ENCODE results near the gene METTL8.
"Not testable (repeated sequence)": the region's sequence is repeated elsewhere in the genome, so short reads cannot be mapped to it uniquely, and the experiment has no call there.

Gene METTL8

DNA sequence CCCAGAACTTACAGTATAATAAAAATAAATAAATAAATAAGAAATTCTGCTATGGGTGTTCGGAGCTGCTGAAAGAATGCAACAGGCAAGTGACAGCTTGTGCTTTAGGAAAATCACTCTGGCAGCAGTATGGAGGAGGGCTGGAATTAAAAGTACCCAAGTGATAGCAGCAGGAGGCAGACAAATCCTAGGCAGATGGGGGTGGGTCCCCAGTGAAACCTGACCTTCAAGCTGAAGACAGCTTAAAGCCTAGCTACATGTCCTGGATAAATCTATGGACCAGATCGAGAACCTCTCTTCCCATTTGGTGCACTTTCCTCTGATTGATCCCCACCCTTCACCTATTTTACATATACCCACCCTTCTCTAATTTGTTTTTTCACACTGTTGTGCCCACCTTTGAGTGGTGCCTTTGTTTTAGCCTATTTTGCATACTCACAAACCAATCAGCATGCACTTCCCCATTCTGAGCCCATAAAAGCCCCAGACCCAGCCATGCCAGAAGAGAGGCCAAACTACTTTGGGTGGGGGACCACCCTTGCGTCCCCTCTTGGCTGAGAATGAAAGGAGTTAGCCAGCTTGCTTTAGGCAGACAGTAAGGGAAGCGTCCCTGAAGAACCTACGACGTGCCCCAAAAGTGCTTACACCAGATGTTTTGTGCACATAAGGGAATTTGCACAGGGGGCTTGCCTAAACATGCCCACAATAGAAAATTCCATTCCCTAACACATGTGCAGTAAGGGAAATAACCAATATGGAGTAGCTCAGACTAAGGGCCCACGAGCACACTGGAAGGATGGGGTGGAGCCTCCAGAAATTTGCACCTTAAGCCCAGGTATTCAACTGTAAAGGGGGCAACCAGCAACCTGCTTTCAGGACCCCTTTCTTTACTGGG, 3.0 kb downstream of the METTL8 start:
- H3K4me3 ChIP-seq (replicated peaks; ENCODE audit: low read depth, low read length): no peak overlapping the region
- TF ChIP-seq, protein P1, sequence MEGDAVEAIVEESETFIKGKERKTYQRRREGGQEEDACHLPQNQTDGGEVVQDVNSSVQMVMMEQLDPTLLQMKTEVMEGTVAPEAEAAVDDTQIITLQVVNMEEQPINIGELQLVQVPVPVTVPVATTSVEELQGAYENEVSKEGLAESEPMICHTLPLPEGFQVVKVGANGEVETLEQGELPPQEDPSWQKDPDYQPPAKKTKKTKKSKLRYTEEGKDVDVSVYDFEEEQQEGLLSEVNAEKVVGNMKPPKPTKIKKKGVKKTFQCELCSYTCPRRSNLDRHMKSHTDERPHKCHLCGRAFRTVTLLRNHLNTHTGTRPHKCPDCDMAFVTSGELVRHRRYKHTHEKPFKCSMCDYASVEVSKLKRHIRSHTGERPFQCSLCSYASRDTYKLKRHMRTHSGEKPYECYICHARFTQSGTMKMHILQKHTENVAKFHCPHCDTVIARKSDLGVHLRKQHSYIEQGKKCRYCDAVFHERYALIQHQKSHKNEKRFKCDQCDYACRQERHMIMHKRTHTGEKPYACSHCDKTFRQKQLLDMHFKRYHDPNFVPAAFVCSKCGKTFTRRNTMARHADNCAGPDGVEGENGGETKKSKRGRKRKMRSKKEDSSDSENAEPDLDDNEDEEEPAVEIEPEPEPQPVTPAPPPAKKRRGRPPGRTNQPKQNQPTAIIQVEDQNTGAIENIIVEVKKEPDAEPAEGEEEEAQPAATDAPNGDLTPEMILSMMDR (IDR thresholded peaks at IDR 0.05; ENCODE audit: insufficient read depth, low read length, poor library complexity, severe bottlenecking): no peak
- H3K27me3 ChIP-seq (replicated peaks; ENCODE audit: control insufficient read depth, insufficient read depth, low read length): no peaks in the 10 kb centered on the region
- DNase-seq (ENCODE audit: extremely low read depth, insufficient read length): no peak
- H3K36me3 ChIP-seq (ENCODE audit: control insufficient read depth, insufficient read depth, low read length): no peaks in the 10 kb centered on the region; the same call in 1 of the 2 replicates

DNA sequence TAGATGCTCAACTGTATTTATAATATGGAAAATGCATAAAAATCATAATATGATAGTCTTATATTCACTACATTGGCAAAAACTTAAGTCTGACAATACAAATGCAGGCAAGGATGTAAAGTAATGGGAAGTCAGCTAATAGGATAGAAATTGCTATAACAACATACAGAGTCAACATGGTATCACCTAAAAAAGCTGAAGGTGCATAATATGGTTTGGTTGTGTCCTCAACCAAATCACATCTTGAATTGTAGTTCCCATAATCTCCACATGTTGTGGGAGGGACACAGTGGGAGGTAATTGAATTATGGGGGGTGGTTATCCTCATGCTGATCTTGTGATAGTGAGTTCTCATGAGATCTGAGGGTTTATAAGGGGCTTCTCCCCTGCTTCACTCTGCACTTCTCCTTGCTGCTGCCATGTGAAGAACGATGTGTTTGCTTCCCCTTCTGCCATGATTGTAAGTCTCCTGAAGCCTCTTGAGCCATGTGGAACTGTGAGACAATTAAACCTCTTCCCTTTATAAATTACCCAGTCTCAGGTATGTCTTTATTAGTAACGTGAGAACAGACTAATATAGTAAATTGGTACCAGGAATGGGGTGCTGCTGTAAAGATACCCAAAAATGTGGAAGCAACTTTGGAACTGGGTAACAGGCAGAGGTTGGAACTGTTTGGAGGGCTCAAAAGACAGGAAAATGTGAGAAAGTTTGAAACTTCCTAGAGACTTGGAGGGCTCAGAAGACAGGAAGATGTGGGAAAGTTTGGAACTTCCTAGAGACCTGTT, 10.9 kb downstream of the METTL8 start:
- H3K4me3 ChIP-seq (replicated peaks; ENCODE audit: low read depth, low read length); DNase-seq (ENCODE audit: extremely low read depth, insufficient read length); H3K36me3 ChIP-seq (ENCODE audit: control insufficient read depth, insufficient read depth, low read length); H3K27me3 ChIP-seq (replicated peaks; ENCODE audit: control insufficient read depth, insufficient read depth, low read length): not testable (repeated sequence)

DNA sequence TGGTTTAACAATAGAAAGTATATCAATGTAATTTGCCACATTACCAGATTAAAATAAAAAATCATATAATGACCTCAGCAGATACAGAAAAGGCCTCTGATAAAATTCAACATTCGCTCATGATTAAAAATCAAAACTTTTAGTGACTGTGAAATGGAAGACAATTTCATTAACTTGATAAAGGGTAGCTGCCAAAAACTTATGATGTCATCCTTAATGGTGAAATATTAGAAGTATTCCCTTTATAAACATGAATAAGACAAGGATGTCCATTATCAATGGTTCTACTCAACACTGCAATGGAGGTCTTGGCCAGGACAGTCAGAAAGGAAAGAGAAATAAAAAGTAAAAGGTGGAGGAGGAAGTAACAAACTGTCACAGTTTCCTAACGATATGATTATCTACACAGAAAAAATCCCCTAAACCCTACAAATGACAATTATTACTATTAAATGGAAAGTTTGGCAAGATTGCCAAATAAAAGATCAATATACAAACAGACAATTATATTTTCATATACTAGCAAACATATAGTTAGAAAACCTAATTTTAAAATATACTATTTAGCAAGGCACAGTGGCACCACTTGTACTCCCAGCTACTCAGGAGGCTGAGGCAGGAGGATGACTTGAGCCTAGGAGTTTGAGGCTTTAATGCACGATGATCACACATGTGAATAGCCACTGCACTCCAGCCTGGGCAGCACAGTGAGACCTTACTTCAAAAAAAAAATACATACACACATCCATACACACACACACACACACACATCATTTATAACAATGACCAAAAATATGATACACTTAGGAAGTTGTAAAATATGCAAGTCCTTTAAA, 12.8 kb downstream of the METTL8 start:
- TF ChIP-seq, protein P1 (IDR thresholded peaks at IDR 0.05; ENCODE audit: insufficient read depth, low read length, poor library complexity, severe bottlenecking): no peak
- H3K36me3 ChIP-seq (ENCODE audit: control insufficient read depth, insufficient read depth, low read length): no peaks in the 10 kb centered on the region
- H3K4me3 ChIP-seq (replicated peaks; ENCODE audit: low read depth, low read length): no peak overlapping the region
- no peaks in the 10 kb centered on the region for H3K27me3 ChIP-seq (replicated peaks; ENCODE audit: control insufficient read depth, insufficient read depth, low read length)
- no peak for DNase-seq (ENCODE audit: extremely low read depth, insufficient read length)

DNA sequence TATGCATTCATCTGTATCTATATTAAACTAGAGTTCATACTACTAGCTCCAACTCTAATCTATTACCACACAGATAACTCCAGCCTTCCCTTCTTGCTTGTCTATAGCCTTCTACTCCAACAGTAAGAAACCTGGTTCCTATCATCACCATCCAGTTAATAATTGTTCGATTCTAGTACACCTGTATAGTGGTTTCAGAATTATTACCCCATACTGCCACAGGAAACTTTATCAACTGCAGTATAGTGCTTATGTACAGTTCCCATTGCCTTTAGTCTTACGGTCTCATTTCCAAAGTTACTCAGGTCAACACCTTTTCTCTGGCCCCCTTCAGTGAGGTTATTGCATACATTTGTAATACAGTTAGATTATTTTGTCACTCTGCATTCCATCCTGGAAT, 14.5 kb downstream of the METTL8 start:
- Histone ChIP-seq H3K4me3 (replicated peaks; ENCODE audit: low read depth, low read length) (no peak overlapping the region), H3K36me3 (ENCODE audit: control insufficient read depth, insufficient read depth, low read length) (no peaks in the 10 kb centered on the region), H3K27me3 (replicated peaks; ENCODE audit: control insufficient read depth, insufficient read depth, low read length) (no peaks in the 10 kb centered on the region)
- DNase-seq (ENCODE audit: extremely low read depth, insufficient read length): no peak
- TF ChIP-seq, protein P1 (IDR thresholded peaks at IDR 0.05; ENCODE audit: insufficient read depth, low read length, poor library complexity, severe bottlenecking): no peak

DNA sequence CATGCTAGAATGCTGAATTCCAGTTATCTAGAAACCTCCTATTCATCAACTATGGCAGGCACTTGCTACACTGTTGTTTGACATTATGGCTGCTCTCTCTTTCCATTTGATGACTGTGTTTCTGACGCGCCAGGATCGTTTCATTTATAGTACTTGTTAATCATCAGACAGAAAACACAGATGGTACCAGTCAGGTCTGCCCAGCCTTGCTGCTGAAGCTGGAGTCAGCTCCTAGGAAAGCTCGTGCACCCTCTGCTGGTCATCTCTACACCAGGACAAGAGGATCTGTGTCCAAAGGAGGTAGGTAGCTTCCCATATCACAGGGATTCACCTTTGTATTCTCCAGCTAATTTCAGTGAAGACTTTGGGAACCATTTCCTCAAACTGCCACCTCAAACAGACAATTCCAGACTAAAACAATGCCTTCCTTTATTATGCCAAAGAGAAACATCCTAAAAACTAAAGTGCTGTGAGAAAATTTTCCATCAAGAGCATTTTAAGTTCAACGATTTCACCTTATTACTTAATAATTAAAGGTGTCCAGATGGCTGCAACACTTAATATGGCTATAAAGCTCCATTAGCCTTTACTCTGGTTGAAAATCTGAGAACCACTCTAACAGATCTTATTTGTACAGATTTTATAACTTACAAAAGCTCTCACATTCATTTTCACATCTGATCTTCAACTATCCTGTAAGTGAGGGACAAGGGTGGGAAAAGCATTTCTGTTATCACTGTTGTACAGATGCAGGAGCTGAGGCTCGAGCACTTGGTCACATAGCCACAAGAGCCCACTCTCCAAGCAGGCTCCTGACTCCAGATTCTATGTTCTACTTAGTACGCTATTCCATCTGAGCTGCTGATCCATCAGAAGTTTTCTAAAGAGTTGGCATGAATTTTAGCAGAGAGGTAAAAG, 17.5 kb downstream of the METTL8 start:
- H3K27me3 ChIP-seq (replicated peaks; ENCODE audit: control insufficient read depth, insufficient read depth, low read length): no peaks in the 10 kb centered on the region
- peak; percentile 80 for DNase-seq (ENCODE audit: extremely low read depth, insufficient read length)

DNA sequence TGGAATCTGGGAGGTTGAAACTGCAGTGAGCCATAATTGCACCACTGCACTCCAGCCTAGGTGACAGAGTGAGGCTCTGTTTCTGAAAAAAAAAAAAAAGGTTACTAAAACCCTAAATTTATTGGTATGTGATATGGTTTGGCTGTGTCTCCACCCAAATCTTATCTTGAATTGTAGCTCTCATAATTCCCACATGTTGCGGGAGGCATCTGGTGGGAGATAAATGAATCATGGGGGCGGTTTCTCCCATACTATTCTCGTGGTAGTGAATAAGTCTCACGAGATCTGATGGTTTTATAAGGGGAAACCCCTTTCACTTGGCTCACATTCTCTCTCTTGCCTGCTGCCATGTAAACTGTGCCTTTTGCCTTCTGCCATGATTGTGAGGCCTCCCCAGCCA, 19.1 kb downstream of the METTL8 start:
- H3K4me3 ChIP-seq (replicated peaks; ENCODE audit: low read depth, low read length); DNase-seq (ENCODE audit: extremely low read depth, insufficient read length): not testable (repeated sequence)

More for the DNA sequence above, 17.5 kb downstream of the METTL8 start:
- H3K4me3 ChIP-seq (replicated peaks; ENCODE audit: low read depth, low read length): no peak overlapping the region
- TF ChIP-seq, protein P1 (IDR thresholded peaks at IDR 0.05; ENCODE audit: insufficient read depth, low read length, poor library complexity, severe bottlenecking): peak; percentile 83
- H3K36me3 ChIP-seq (ENCODE audit: control insufficient read depth, insufficient read depth, low read length): no peaks in the 10 kb centered on the region

More for the DNA sequence above, 19.1 kb downstream of the METTL8 start:
- not testable (repeated sequence) for H3K27me3 ChIP-seq (replicated peaks; ENCODE audit: control insufficient read depth, insufficient read depth, low read length); H3K36me3 ChIP-seq (ENCODE audit: control insufficient read depth, insufficient read depth, low read length)

Data from GM06990 (cell line).